ENCODE results near the gene SH3TC1.

Gene SH3TC1

GRCh38 chr4:8270418-8270771, 71.3 kb downstream of the SH3TC1 start:
- Histone ChIP-seq H3K4me2 (ENCODE audit: low read length) (no peak overlapping the region), H2AFZ (ENCODE audit: low read depth, low read length) (no peak overlapping the region), H3K9me3 (ENCODE audit: insufficient read depth, low read length) (no peaks in the 10 kb centered on the region), H3K27me3 (ENCODE audit: low read depth, low read length) (no peaks in the 10 kb centered on the region), H3K9ac (ENCODE audit: low read length) (no peak overlapping the region), H4K20me1 (ENCODE audit: insufficient read depth, low read length) (no peaks in the 10 kb centered on the region), H3K36me3 (replicated peaks; ENCODE audit: low read depth, low read length) (no peaks in the 10 kb centered on the region), H3K27ac (ENCODE audit: low read length) (no peak overlapping the region), H3K4me3 (ENCODE audit: low read length) (no peak overlapping the region), H3K79me2 (ENCODE audit: low read length) (no peaks in the 10 kb centered on the region), H3K4me1 (ENCODE audit: low read length) (no peaks in the 10 kb centered on the region)
- no peak for TF ChIP-seq CTCF (IDR thresholded peaks at IDR 0.05; ENCODE audit: low read depth, low read length)
- no peak for TF ChIP-seq EZH2phosphoT487 (IDR thresholded peaks at IDR 0.05; ENCODE audit: low read depth)

- H3K9ac ChIP-seq (ENCODE audit: low read length), result no peak overlapping the region
- H3K36me3 ChIP-seq (replicated peaks; ENCODE audit: low read depth, low read length), result no peaks in the 10 kb centered on the region
- H3K4me1 ChIP-seq (ENCODE audit: low read length), result no peaks in the 10 kb centered on the region
- H3K9me3 ChIP-seq (ENCODE audit: insufficient read depth, low read length), result no peaks in the 10 kb centered on the region
- TF ChIP-seq EZH2phosphoT487 (IDR thresholded peaks at IDR 0.05; ENCODE audit: low read depth) (no peak), CTCF (IDR thresholded peaks at IDR 0.05; ENCODE audit: low read depth, low read length) (no peak)
- no peak overlapping the region for H2AFZ ChIP-seq (ENCODE audit: low read depth, low read length)
- H3K4me3 ChIP-seq (ENCODE audit: low read length), result no peak overlapping the region
- no peaks in the 10 kb centered on the region for H3K79me2 ChIP-seq (ENCODE audit: low read length)
- no peaks in the 10 kb centered on the region for H4K20me1 ChIP-seq (ENCODE audit: insufficient read depth, low read length)
- H3K27ac ChIP-seq (ENCODE audit: low read length), result no peak overlapping the region
- no peak overlapping the region for H3K4me2 ChIP-seq (ENCODE audit: low read length)
- no peaks in the 10 kb centered on the region for H3K27me3 ChIP-seq (ENCODE audit: low read depth, low read length)
These were observed 72.1 kb downstream of the SH3TC1 start for GRCh38 chr4:8270912-8271815.

GRCh38 chr4:8271821-8272220, 72.7 kb downstream of the SH3TC1 start:
- Histone ChIP-seq H3K79me2 (ENCODE audit: low read length) (no peaks in the 10 kb centered on the region), H4K20me1 (ENCODE audit: insufficient read depth, low read length) (no peaks in the 10 kb centered on the region), H3K27me3 (ENCODE audit: low read depth, low read length) (no peaks in the 10 kb centered on the region), H3K4me3 (ENCODE audit: low read length) (no peak overlapping the region), H2AFZ (ENCODE audit: low read depth, low read length) (no peak overlapping the region), H3K4me2 (ENCODE audit: low read length) (no peak overlapping the region), H3K4me1 (ENCODE audit: low read length) (no peaks in the 10 kb centered on the region), H3K9me3 (ENCODE audit: insufficient read depth, low read length) (no peaks in the 10 kb centered on the region), H3K9ac (ENCODE audit: low read length) (no peak overlapping the region), H3K27ac (ENCODE audit: low read length) (no peak overlapping the region), H3K36me3 (replicated peaks; ENCODE audit: low read depth, low read length) (no peaks in the 10 kb centered on the region)
- TF ChIP-seq CTCF (IDR thresholded peaks at IDR 0.05; ENCODE audit: low read depth, low read length) (no peak), EZH2phosphoT487 (IDR thresholded peaks at IDR 0.05; ENCODE audit: low read depth) (no peak)

GRCh38 chr4:8272472-8273428, 73.7 kb downstream of the SH3TC1 start:
- Histone ChIP-seq H3K9me3 (ENCODE audit: insufficient read depth, low read length) (no peaks in the 10 kb centered on the region), H3K27me3 (ENCODE audit: low read depth, low read length) (no peaks in the 10 kb centered on the region), H3K4me1 (ENCODE audit: low read length) (no peaks in the 10 kb centered on the region), H3K79me2 (ENCODE audit: low read length) (no peaks in the 10 kb centered on the region), H2AFZ (ENCODE audit: low read depth, low read length) (no peak overlapping the region), H4K20me1 (ENCODE audit: insufficient read depth, low read length) (no peaks in the 10 kb centered on the region), H3K4me3 (ENCODE audit: low read length) (no peak overlapping the region), H3K9ac (ENCODE audit: low read length) (no peak overlapping the region), H3K27ac (ENCODE audit: low read length) (no peak overlapping the region), H3K4me2 (ENCODE audit: low read length) (no peak overlapping the region), H3K36me3 (replicated peaks; ENCODE audit: low read depth, low read length) (no peaks in the 10 kb centered on the region)
- no peak for TF ChIP-seq EZH2phosphoT487 (IDR thresholded peaks at IDR 0.05; ENCODE audit: low read depth)
- TF ChIP-seq CTCF (IDR thresholded peaks at IDR 0.05; ENCODE audit: low read depth, low read length), result no peak
